Liver (tissue), 9 donors: Measurements from ENCODE around the gene INPPL1. TPM values are rescaled to one million over a fixed set of nuclear protein-coding genes. Genes with fewer than 3 reads are reported as not detected.

Experiments used
- DNase-seq: peaks from one replicate; pipeline ENCODE4 v3.0.0-alpha.2; 2017; ENCODE audit warnings: low spot score
- H3K27ac ChIP-seq, 2 donors: one replicate each; pipeline ENCODE4 v1.7.0; 2013; ENCODE audit warnings: inconsistent platforms in 2 of 2, low read length in 2 of 2, control low read depth in 1 of 2, low read depth in 1 of 2, mild to moderate bottlenecking in 1 of 2
- H3K27me3 ChIP-seq, 4 donors: one replicate each; pipeline versions ENCODE4 v1.6.1 to v1.7.0; 2013; ENCODE audit warnings: low read length in 3 of 4, inconsistent platforms in 1 of 4, mild to moderate bottlenecking in 1 of 4, moderate library complexity in 1 of 4; ENCODE audit not compliant: control insufficient read depth in 4 of 4, insufficient read depth in 4 of 4
- H3K36me3 ChIP-seq, 4 donors: one replicate each; pipeline versions ENCODE4 v1.6.1 to v1.7.0; 2013; ENCODE audit warnings: low read length in 3 of 4, mild to moderate bottlenecking in 3 of 4, low read depth in 1 of 4, moderate library complexity in 1 of 4; ENCODE audit not compliant: control insufficient read depth in 4 of 4, insufficient read depth in 3 of 4
- H3K4me1 ChIP-seq, 4 donors: one replicate each; pipeline versions ENCODE4 v1.6.1 to v1.7.0; 2013; ENCODE audit warnings: low read length in 3 of 4, mild to moderate bottlenecking in 3 of 4, moderate library complexity in 1 of 4; ENCODE audit not compliant: control insufficient read depth in 4 of 4, insufficient read depth in 4 of 4
- H3K4me3 ChIP-seq, 3 donors: one replicate each; pipeline versions ENCODE4 v1.6.1 to v1.7.0; 2013; ENCODE audit warnings: low read length in 3 of 3, control low read depth in 1 of 3, low read depth in 1 of 3, mild to moderate bottlenecking in 1 of 3
- H3K9ac ChIP-seq, 2 donors: one replicate each; pipeline ENCODE4 v1.7.0; 2013; ENCODE audit warnings: low read length in 2 of 2, mild to moderate bottlenecking in 2 of 2, moderate library complexity in 2 of 2, control low read depth in 1 of 2, low read depth in 1 of 2
- H3K9me3 ChIP-seq, 4 donors: one replicate each; pipeline versions ENCODE4 v1.6.1 to v1.7.0; 2013; ENCODE audit warnings: low read length in 3 of 4; ENCODE audit not compliant: control insufficient read depth in 4 of 4
- CTCF ChIP-seq: fragments of 150-350 bp; IDR thresholded peaks from 2 replicates; pipeline ENCODE4 v1.5.1; 2017; ENCODE audit warnings: improper control_type of control experiment, low read depth, low read length; ENCODE audit not compliant: missing input control
- EGR1 ChIP-seq, 2 donors: IDR thresholded peaks; 2 replicates each; pipeline ENCODE4 v1.6.1; 2016 to 2018; ENCODE audit warnings: antibody characterized with exemption in 2 of 2, low read depth in 2 of 2
- FOXA1 ChIP-seq: IDR thresholded peaks from 2 replicates; pipeline ENCODE4 v1.6.1; 2016; ENCODE audit warnings: antibody characterized with exemption
- FOXA2 ChIP-seq: IDR thresholded peaks from 2 replicates; pipeline ENCODE4 v1.6.1; 2016; ENCODE audit warnings: antibody characterized with exemption
- GABPA ChIP-seq, 2 donors: IDR thresholded peaks in 1 of 2; conservative IDR thresholded peaks in 1 of 2; 2 replicates each; pipeline ENCODE4 v1.6.1; 2016; ENCODE audit warnings: antibody characterized with exemption in 2 of 2, mild to moderate bottlenecking in 1 of 2, moderate library complexity in 1 of 2
- HNF4A ChIP-seq, 2 donors: conservative IDR thresholded peaks; 2 replicates each; pipeline ENCODE4 v1.6.1; 2016; ENCODE audit warnings: antibody characterized with exemption in 2 of 2, mild to moderate bottlenecking in 2 of 2
- HNF4G ChIP-seq: IDR thresholded peaks from 2 replicates; pipeline ENCODE4 v1.6.1; 2016; ENCODE audit warnings: antibody characterized with exemption
- JUND ChIP-seq, 2 donors: IDR thresholded peaks; 2 replicates each; pipeline ENCODE4 v1.6.1; 2016; ENCODE audit warnings: antibody characterized with exemption in 2 of 2
- MAX ChIP-seq: IDR thresholded peaks from 2 replicates; pipeline ENCODE4 v1.6.1; 2016; ENCODE audit warnings: antibody characterized with exemption
- NR2F2 ChIP-seq: IDR thresholded peaks from 2 replicates; pipeline ENCODE4 v1.6.1; 2016; ENCODE audit warnings: antibody characterized with exemption
- REST ChIP-seq: IDR thresholded peaks from 2 replicates; pipeline ENCODE4 v1.6.1; 2016; ENCODE audit warnings: antibody characterized with exemption, mild to moderate bottlenecking
- RXRA ChIP-seq, 2 donors: IDR thresholded peaks; 2 replicates each; pipeline ENCODE4 v1.6.1; 2017 to 2018; ENCODE audit warnings: antibody characterized with exemption in 2 of 2, mild to moderate bottlenecking in 1 of 2
- SP1 ChIP-seq: IDR thresholded peaks from 2 replicates; pipeline ENCODE4 v1.6.1; 2018; ENCODE audit warnings: antibody characterized with exemption, mild to moderate bottlenecking
- TAF1 ChIP-seq: conservative IDR thresholded peaks from 2 replicates; pipeline ENCODE4 v1.6.1; 2016; ENCODE audit warnings: antibody characterized with exemption, mild to moderate bottlenecking
- YY1 ChIP-seq: IDR thresholded peaks from 2 replicates; pipeline ENCODE4 v1.6.1; 2016; ENCODE audit warnings: antibody characterized with exemption, mild to moderate bottlenecking
- ZBTB33 ChIP-seq: IDR thresholded peaks from 2 replicates; pipeline ENCODE4 v1.6.1; 2016; ENCODE audit warnings: antibody characterized with exemption
- WGBS: extraction: QIAGEN DNeasy Blood & Tissue Kit; methylation state at CpG from one replicate; pipeline ENCODE4 v1.1.7; 2013; 5-methylcytosine and 5-hydroxymethylcytosine counted together
- polyA plus RNA-seq, 2 donors: library from polyadenylated mRNA; stranded (reverse) in 1 of 2; unstranded in 1 of 2; fragments of 200-250 nt in 1 of 2; fragments of >200 nt in 1 of 2; fragmentation: Nextera tagmentation in 1 of 2; extraction: Ambion mirVana in 1 of 2; gene quantifications; one replicate each; pipeline versions ENCODE4 v1.2.1 to v1.2.3, GENCODE V29; 2013 to 2015
- total RNA-seq, 2 donors: library from RNA; depleted of rRNA; stranded (reverse); fragments of >200 nt; gene quantifications; one replicate each; pipeline ENCODE4 v1.2.3, GENCODE V29; 2014
- donor health status: healthy.
- donor health status: healthy.
- donor health status: healthy.
- donor health status: healthy.
- donor health status: healthy.

INPPL1 gene
- total and polyA plus RNA-seq, 4 donors: 7.2 to 29.0 (median 17.1) TPM

GRCh38 chr11:72228844-72229231 is 4.3 kb downstream of the INPPL1 start:
- H3K27ac ChIP-seq: no peak overlapping the region
- DNase-seq: no peak

GRCh38 chr11:72229336-72229924 is 4.9 kb downstream of the INPPL1 start:
- Histone ChIP-seq H3K36me3 (peaks cover 22 to 63% (median 36%) of the 10 kb centered on the region in 4 donors), H3K4me1 (peaks cover 0 to 13% (median 5%) of the 10 kb centered on the region in 4 donors), H3K9ac (no peak overlapping the region), H3K9me3 (no peaks in the 10 kb centered on the region), H3K4me3 (no peak overlapping the region), H3K27ac (no peak overlapping the region), H3K27me3 (no peaks in the 10 kb centered on the region)
- DNase-seq: no peak
- WGBS: 95% methylated on average over 8 of the region's 8 CpGs
- no peak for TF ChIP-seq GABPA (IDR thresholded peaks at IDR 0.05 in 1 of 2, conservative IDR thresholded peaks at IDR 0.05 in 1 of 2)
- no peak for TF ChIP-seq ZBTB33
- no peak for TF ChIP-seq FOXA2
- no peak for TF ChIP-seq CTCF
- TF ChIP-seq EGR1 (IDR thresholded peaks at IDR 0.05; ENCODE audit: low read depth in 2 of 2): no peak
- no peak for TF ChIP-seq MAX
- no peak for TF ChIP-seq RXRA (IDR thresholded peaks at IDR 0.05)
- no peak for TF ChIP-seq YY1
- no peak for TF ChIP-seq HNF4A (conservative IDR thresholded peaks at IDR 0.05)

More at GRCh38 chr11:72228844-72229231, 4.3 kb downstream of the INPPL1 start:
- Histone ChIP-seq H3K27me3 (no peaks in the 10 kb centered on the region), H3K9ac (no peak overlapping the region), H3K4me3 (no peak overlapping the region), H3K4me1 (peaks cover 1 to 16% (median 5%) of the 10 kb centered on the region in 4 donors), H3K9me3 (no peaks in the 10 kb centered on the region), H3K36me3 (peaks cover 22 to 57% (median 33%) of the 10 kb centered on the region in 4 donors)
- 94% methylated on average over 7 of the region's 7 CpGs for WGBS
- TF ChIP-seq JUND (IDR thresholded peaks at IDR 0.05) (no peak), ZBTB33 (no peak), NR2F2 (no peak), SP1 (no peak), TAF1 (no peak), EGR1 (IDR thresholded peaks at IDR 0.05; ENCODE audit: low read depth in 2 of 2) (no peak), FOXA1 (no peak), REST (no peak), FOXA2 (no peak), HNF4G (no peak), YY1 (no peak), HNF4A (conservative IDR thresholded peaks at IDR 0.05) (no peak), RXRA (IDR thresholded peaks at IDR 0.05) (no peak), MAX (no peak), GABPA (IDR thresholded peaks at IDR 0.05 in 1 of 2, conservative IDR thresholded peaks at IDR 0.05 in 1 of 2) (no peak)
